ENCODE measurements around the gene PRIM1.

PRIM1 gene

DNA sequence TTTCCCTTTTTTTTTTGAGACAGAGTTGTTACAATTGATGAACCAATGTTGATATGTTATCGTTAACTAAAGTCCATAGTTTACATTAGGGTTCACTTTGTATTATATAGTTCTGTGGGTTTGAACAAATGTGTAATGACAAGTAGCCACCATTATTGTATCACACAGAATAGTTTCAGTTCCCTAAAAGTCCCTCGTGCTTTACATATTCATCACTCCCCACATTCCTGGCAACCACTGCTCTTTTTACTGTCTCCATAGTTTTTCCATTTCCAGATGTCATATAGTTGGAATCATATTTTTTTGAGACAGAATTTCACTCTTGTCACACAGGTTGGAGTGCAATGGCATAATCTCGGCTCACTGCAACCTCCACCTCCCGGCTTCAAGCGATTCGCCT is 23.5 kb upstream of the PRIM1 start:
- Mint-ChIP-seq H3K4me3 (no peak overlapping the region), H3K27ac (no peak overlapping the region), H3K27me3 (ENCODE audit: low read depth, poor library complexity) (peaks cover 4% of the 10 kb centered on the region), H3K36me3 (ENCODE audit: low read depth) (no peaks in the 10 kb centered on the region), H3K4me1 (no peaks in the 10 kb centered on the region), H3K9me3 (peaks cover 32% of the 10 kb centered on the region)
- TF ChIP-seq, protein P1, sequence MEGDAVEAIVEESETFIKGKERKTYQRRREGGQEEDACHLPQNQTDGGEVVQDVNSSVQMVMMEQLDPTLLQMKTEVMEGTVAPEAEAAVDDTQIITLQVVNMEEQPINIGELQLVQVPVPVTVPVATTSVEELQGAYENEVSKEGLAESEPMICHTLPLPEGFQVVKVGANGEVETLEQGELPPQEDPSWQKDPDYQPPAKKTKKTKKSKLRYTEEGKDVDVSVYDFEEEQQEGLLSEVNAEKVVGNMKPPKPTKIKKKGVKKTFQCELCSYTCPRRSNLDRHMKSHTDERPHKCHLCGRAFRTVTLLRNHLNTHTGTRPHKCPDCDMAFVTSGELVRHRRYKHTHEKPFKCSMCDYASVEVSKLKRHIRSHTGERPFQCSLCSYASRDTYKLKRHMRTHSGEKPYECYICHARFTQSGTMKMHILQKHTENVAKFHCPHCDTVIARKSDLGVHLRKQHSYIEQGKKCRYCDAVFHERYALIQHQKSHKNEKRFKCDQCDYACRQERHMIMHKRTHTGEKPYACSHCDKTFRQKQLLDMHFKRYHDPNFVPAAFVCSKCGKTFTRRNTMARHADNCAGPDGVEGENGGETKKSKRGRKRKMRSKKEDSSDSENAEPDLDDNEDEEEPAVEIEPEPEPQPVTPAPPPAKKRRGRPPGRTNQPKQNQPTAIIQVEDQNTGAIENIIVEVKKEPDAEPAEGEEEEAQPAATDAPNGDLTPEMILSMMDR (IDR thresholded peaks at IDR 0.05) = no peak
- DNase-seq = no peak

DNA sequence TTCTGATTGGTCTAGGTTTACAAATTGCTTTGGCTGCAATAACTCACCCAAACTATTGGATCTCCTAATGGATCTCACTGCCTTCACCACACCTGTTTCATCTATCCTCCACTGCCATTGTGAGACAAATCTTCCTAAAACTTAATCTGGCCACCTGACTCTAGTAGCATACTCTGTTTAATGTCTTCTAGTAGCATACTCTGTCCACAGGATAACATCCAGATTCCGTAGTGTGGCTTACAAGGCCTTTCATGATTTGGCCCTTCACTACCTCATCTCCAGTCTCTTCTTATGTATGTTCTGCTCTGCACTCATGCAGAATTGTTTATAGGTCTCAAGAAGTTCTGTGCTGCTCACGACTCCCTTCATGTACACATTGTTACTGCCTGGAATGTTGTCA is 21.0 kb upstream of the PRIM1 start:
- no peaks in the 10 kb centered on the region for H3K36me3 Mint-ChIP-seq (ENCODE audit: low read depth)
- no peak for DNase-seq
- peaks cover 29% of the 10 kb centered on the region for H3K9me3 Mint-ChIP-seq
- H3K27ac Mint-ChIP-seq = no peak overlapping the region
- H3K4me1 Mint-ChIP-seq = no peaks in the 10 kb centered on the region
- peaks cover 2% of the 10 kb centered on the region for H3K27me3 Mint-ChIP-seq (ENCODE audit: low read depth, poor library complexity)
- TF ChIP-seq, protein P1 (IDR thresholded peaks at IDR 0.05) = no peak
- no peak overlapping the region for H3K4me3 Mint-ChIP-seq

DNA sequence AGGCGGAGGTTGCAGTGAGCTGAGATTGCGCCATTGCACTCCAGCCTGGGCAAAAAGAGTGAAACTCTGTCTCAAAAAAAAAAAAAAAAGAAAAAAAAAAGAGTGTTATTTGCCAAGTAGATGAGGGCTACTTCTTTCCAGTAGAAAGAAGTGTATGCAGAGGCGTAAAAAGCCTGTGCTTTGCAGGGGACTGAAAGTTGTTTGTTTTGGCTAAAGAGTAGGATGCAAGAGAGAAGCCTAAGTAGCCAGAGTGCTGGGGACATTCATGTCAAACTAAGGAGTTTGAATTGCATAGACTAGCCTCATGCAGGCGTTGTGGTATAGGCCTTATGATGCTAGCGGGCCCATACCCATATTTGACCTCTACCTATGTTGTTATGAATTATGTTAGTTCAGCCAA is 20.5 kb upstream of the PRIM1 start:
- TF ChIP-seq, protein P1 (IDR thresholded peaks at IDR 0.05) = no peak
- no peak overlapping the region for H3K4me3 Mint-ChIP-seq
- DNase-seq = no peak
- H3K9me3 Mint-ChIP-seq = peaks cover 24% of the 10 kb centered on the region
- H3K36me3 Mint-ChIP-seq (ENCODE audit: low read depth) = no peaks in the 10 kb centered on the region
- H3K4me1 Mint-ChIP-seq = no peaks in the 10 kb centered on the region
- peaks cover 2% of the 10 kb centered on the region for H3K27me3 Mint-ChIP-seq (ENCODE audit: low read depth, poor library complexity)
- no peak overlapping the region for H3K27ac Mint-ChIP-seq

DNA sequence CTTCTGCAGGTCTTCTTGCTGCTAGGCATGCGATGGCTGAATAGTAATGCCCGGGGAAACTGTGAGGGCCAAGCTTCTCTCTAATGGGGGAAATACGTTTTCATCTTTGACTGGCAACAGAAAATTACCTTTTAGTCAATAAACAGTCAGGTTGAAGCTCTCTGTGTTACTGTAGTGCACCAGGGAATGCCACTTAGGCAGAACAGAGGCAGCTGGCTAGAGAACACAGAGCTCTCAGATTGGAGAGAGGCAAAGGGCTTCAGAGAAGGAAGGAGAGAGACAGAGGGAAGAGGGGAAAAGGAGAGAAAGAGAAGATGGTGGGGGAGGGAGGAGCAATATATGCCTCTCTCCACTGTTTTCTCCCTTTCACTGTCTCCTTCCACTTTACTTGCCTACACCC is 17.7 kb upstream of the PRIM1 start:
- Mint-ChIP-seq H3K36me3 (ENCODE audit: low read depth) (no peaks in the 10 kb centered on the region), H3K4me3 (no peak overlapping the region), H3K27me3 (ENCODE audit: low read depth, poor library complexity) (peaks cover 2% of the 10 kb centered on the region), H3K27ac (peak overlapping the region; percentile 84), H3K9me3 (peaks cover 8% of the 10 kb centered on the region), H3K4me1 (no peaks in the 10 kb centered on the region)
- TF ChIP-seq, protein P1 (IDR thresholded peaks at IDR 0.05) = no peak
- no peak for DNase-seq

DNA sequence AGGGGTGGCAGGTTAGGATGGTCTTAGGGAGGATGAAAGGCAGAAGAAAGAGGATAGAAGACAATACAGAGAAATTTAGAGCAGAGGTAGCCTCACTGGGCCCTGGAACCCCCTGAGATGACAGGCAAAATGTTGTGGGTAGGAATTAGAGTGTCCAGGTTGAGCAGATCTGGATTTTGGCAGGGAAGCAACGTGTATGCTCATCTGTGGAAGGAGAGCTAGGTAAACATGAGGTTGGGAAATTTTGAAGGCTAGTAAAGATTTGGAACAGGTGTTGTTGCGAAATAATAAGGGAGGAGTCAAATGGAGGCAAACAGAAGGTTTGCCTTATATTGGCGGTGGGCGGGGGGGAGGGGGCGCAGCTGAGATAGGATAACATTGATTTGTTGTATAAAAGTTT is 16.3 kb upstream of the PRIM1 start:
- Mint-ChIP-seq H3K4me1 (peaks cover under 1% of the 10 kb centered on the region), H3K27me3 (ENCODE audit: low read depth, poor library complexity) (peaks cover 2% of the 10 kb centered on the region), H3K4me3 (no peak overlapping the region), H3K36me3 (ENCODE audit: low read depth) (no peaks in the 10 kb centered on the region), H3K9me3 (no peaks in the 10 kb centered on the region), H3K27ac (no peak overlapping the region)
- DNase-seq = no peak
- TF ChIP-seq, protein P1 (IDR thresholded peaks at IDR 0.05) = no peak

DNA sequence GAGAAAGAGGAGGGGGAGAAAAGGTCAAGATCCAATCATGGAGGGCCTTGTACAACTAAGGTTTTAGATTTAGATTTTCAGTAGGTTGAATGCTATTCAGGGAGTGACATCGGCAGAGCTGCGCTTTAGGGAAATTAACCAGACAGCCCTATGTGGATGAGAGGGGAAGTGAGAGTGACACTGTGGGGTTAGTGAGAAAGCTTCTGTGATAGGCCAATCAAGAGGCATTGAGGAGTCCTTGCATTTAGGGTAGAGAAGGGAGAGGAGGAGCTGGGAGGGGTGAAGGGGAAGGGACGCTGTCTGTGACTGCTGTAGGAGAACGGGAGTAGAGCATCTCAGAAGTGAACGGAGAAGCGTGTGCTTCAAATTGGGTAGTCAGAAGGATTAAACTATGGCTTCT is 14.4 kb upstream of the PRIM1 start:
- no peak overlapping the region for H3K4me3 Mint-ChIP-seq
- DNase-seq = no peak
- TF ChIP-seq, protein P1 (IDR thresholded peaks at IDR 0.05) = no peak
- peaks cover 5% of the 10 kb centered on the region for H3K4me1 Mint-ChIP-seq
- H3K9me3 Mint-ChIP-seq = no peaks in the 10 kb centered on the region
- peaks cover 2% of the 10 kb centered on the region for H3K27me3 Mint-ChIP-seq (ENCODE audit: low read depth, poor library complexity)
- no peak overlapping the region for H3K27ac Mint-ChIP-seq
- H3K36me3 Mint-ChIP-seq (ENCODE audit: low read depth) = no peaks in the 10 kb centered on the region
